Measurements from ENCODE around the gene APOBEC3C.
"Not testable (repeated sequence)": the region's sequence is repeated elsewhere in the genome, so short reads cannot be mapped to it uniquely, and the experiment has no call there.

The APOBEC3C gene

GRCh38 chr22:38984224-38984623 lies 29.8 kb upstream of the APOBEC3C start:
- DNase-seq, result no peak

- not testable (repeated sequence) for DNase-seq
Measured at GRCh38 chr22:38984784-38985757, 29.0 kb upstream of the APOBEC3C start.

GRCh38 chr22:38986629-38987028 lies 27.4 kb upstream of the APOBEC3C start:
- no peak for DNase-seq

GRCh38 chr22:38987171-38987895 lies 26.7 kb upstream of the APOBEC3C start:
- DNase-seq, result no peak

- no peak for DNase-seq
Measured at GRCh38 chr22:38989466-38989865, 24.6 kb upstream of the APOBEC3C start.

DNA sequence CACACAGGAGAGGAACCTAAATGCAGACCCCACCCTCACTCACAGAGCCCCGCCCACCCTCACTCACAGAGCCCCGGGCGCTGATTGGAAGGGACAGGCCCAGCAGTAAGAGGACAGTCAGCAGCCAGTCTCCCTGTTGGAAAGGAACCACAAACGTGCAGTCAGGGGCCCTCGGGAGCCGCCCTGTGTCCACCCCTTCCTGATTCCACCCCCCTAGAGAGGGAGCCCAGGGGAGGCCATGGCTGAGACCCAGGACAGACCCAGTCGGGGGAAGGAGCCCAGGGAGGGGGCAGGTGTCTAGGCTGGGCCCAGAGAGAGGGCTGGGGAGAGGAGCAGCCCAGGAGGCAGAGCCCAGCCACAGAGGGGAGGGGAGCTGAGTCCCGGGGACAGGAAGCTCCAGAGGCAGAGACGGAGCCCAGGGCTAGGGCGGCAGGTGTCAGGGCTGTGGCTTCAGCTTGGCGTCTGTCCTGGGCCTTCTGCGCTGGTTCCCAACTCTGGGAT lies 21.1 kb upstream of the APOBEC3C start:
- peak; percentile 62 for DNase-seq

GRCh38 chr22:38996105-38996504 lies 18.0 kb upstream of the APOBEC3C start:
- no peak for DNase-seq

- DNase-seq, result no peak
Measured at GRCh38 chr22:38997518-38997917, 16.5 kb upstream of the APOBEC3C start.

DNA sequence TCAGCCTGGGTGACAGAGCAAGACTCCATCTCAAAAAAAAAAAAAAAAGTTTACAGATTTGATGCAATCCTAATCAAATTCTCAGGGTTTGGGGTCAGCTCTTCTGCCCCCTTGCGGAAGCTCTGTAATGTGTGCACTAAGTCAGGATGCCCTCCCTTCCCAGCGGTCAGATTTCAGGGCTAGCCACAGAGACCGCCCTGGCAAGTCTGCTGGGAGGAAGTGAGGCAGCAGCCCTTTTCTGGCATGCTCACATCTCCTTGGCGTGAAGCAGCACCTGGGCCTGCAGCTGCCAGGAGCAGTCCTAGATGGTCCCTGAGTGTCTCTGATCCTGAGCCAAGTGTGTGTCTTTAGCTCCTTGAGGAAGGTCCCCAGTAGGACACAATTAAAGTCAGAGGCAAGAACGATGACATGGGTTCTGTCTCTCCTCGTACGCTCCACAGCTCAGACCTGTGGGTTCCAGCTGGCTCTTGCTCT lies 10.9 kb upstream of the APOBEC3C start:
- peak; percentile 72 for DNase-seq

- DNase-seq, result no peak
Measured at GRCh38 chr22:39007177-39007576, 6.9 kb upstream of the APOBEC3C start.

DNA sequence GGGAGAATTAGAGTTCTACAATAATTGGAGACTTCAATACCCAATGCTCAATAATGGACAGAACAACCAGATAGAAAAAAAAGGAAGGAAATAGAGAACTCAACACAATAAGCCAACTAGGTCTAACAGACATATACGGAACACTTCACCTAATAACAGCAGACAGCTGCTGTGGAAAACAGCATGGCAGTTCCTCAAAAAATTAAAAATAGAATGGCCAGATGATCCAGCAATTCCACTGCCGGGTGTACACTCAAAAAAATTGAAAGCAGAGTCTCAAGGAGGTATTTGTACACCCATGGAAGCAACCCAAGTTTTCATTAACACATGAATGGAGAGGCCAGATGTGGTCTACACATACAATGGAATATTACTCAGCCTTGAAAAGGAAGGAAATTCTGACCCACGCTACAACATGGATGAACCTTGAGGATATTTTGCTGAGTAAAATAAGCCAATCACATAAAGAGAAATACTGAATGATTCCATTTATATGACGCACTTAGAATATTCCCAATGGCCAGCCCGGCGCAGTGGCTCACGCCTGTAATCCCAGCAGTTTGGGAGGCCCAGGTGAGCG lies 5.7 kb upstream of the APOBEC3C start:
- not testable (repeated sequence) for DNase-seq

- DNase-seq, result no peak
Measured at GRCh38 chr22:39010946-39011345, 3.1 kb upstream of the APOBEC3C start.

- DNase-seq, result no peak
Measured at GRCh38 chr22:39012533-39013511, 1.2 kb upstream of the APOBEC3C start.

- DNase-seq, result not testable (repeated sequence)
Measured at GRCh38 chr22:39013561-39013941, 506 bp upstream of the APOBEC3C start.

- not testable (repeated sequence) for DNase-seq
Measured at GRCh38 chr22:39014723-39015121, 665 bp downstream of the APOBEC3C start.

DNA sequence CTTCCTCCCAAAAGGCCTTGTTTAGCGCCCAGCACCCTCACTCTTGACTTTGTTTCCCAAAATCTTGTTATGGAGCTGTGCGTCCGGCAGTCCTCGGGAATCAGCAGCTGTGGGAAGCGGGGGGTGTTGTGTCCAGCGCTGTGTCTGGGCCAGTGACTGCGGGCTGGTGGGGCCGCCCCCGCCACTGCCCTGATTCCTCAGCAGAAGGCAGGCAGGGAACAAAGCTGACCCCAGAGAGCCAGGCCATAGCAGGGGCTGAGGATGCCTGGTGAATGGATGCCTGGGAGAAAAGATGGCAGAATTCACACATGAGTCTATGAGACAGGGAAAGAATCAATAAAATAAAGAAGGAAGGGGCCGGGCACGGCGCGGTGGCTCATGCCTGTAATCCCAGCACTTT lies 2.5 kb downstream of the APOBEC3C start:
- DNase-seq, result no peak

DNA sequence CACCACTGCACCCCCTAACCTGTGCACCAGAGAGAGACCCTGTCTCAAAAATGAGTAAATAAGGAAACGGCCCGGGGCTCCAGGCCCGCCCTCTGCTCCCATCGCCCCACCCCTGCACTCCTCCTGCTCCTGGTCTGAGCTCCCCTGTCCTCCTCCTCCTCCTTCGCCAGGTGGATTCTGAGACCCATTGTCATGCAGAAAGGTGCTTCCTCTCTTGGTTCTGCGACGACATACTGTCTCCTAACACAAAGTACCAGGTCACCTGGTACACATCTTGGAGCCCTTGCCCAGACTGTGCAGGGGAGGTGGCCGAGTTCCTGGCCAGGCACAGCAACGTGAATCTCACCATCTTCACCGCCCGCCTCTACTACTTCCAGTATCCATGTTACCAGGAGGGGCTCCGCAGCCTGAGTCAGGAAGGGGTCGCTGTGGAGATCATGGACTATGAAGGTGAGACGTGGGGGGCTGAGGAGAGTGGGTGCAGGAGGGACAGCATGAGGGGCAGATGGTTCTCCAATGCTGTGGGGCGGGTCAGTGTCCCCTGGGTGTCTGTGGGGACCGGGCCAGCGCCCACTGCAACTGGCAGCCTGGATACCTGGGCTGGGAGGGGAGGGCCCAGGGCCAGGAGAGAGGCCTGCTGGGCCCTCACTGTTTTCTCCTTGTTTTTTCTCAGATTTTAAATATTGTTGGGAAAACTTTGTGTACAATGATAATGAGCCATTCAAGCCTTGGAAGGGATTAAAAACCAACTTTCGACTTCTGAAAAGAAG lies 3.7 kb downstream of the APOBEC3C start:
- no peak for DNase-seq

DNA sequence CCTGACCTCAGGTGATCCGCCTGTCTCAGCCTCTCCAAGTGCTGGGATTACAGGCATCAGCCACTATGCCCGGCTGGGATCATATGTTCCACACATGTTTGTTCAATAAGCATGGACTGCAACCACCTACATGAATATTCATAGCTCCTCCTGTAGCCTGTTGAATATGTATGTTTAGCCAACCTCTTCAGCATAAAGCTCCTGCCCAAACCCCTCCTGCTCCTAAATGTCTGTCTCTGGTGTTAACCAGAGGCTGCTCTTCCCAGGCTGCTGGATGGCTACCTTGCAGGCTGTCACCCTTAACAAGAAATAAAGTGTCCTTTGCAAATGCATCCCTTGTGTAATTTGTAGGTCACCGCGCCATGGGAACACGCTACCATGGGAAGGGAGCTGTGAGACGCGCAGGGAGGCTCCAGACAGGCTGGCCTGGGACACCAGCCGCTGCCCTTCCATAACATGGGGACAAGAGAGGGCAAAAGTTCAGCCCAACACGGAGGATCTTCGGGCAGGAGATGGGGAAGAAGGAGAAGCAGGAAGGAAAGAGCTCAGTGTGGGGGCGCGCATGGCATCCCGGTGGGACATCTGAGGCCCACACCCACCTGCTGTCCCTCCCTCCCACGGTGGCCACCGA lies 6.1 kb downstream of the APOBEC3C start:
- not testable (repeated sequence) for DNase-seq

DNA sequence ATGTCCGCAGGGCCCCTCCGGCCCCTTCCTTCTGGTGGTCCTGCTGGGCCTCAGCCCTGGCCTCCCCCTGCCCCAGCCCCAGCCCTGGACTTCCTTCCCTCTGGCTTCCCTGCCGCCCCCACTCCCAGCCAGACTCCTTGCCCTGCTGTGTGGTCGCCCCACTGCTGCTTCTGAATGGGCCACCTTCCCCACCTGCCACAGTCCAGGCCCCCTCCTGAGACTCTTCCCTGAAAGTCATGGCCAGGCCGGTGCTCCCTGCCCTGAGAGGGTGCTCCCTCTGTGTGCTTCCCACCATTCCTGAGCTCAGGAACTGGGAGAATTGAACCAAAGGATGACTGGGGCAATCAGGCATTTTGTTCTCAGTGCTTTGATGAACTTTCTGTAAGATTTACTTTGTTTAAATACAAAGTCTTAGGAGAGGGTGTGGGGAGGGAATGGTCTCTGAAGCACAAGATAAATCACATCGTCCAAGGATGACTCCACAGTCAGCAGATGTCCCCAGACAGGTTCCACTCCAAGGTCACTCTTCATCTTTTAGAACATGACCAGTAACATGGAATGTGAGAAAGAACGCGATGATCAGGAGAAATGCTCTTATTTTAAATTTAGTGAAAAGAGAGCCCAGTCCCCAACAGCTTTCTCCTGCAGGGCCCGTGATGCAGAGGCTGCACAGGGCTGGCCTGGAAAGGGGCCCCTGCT lies 7.6 kb downstream of the APOBEC3C start:
- no peak for DNase-seq
